ENCODE measurements around the gene GSTP1. TPM values are rescaled to one million over a fixed set of nuclear protein-coding genes. Genes with fewer than 3 reads are reported as not detected.

Gene GSTP1
- total and polyA plus RNA-seq, 9 of the 15 experiments (the other 6 are each of a cell fraction or from before 2014, with no cell fraction given): 592 to 2,150 (median 1,204) TPM

- no peak for TF ChIP-seq CHD7 (IDR thresholded peaks at IDR 0.05; ENCODE audit: low read depth, low read length)
- TF ChIP-seq REST (IDR thresholded peaks at IDR 0.05; ENCODE audit: borderline replicate concordance): 0 out of 2 replicates have a peak, but pooled peaks have one; percentile 4
- no peak for TF ChIP-seq REST (CRISPR knock-in tag; IDR thresholded peaks at IDR 0.05; ENCODE audit: low read depth)
- TF ChIP-seq NRF1 (conservative IDR thresholded peaks at IDR 0.05 in 1 of 2, IDR thresholded peaks at IDR 0.05 in 1 of 2): peak; percentile 82 to 86
- peak; percentile 79 for TF ChIP-seq SETDB1 (IDR thresholded peaks at IDR 0.05; ENCODE audit: low read length)
- TF ChIP-seq RB1 (IDR thresholded peaks at IDR 0.05; ENCODE audit: low read depth): peak; percentile 89
- 0 out of 2 replicates have a peak, but pooled peaks have one; percentile 64 for TF ChIP-seq KAT7 (CRISPR knock-in tag; IDR thresholded peaks at IDR 0.05; ENCODE audit: borderline replicate concordance)
These were observed 23.1 kb downstream of the GSTP1 start, which contains the start of gene NDUFV1 (continued) for GRCh38 chr11:67606492-67607295.
